GM04504 (cell line): ENCODE measurements around the gene NR4A1.
A peak's percentile ranks its signal among the peaks of the same experiment; 100 is the strongest.

Experiments
- DNase-seq: peaks from one replicate; pipeline ENCODE4 v3.0.0-alpha.2; 2012; ENCODE audit warnings: low read depth

Gene NR4A1

DNA sequence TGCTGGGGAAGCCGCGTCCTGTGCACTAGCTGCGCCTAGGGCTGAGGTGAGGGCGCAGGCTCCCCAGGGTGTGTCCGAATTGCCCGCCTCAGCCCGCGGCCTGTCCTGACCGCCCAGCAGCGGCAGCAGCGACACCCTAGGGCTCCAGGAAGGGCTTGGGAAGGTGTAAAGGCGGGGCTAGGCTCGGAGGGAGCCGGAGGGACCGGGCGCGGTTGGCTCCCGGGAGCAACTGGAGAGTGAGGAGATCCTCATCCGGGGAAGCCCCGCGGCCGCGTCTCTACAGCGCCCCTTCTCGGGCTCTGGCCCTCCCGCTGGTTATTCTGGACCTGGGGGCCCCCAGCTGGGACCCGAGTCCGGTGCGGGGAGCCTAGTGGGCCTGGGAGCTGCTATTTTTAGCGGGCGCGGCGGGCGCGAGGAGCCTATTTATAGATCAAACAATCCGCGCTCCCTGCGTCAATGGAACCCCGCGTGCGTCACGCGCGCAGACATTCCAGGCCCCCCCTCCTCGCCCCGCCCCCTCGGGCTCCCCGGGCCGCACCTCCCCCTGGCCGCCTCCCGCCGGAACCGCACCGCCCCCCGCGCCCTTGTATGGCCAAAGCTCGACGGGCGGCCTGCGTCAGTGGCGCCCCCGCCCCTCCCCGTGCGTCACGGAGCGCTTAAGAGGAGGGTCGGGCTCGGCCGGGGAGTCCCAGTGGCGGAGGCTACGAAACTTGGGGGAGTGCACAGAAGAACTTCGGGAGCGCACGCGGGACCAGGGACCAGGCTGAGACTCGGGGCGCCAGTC lies at the start of gene NR4A1:
NR4A1 (plus strand) TSS at position 685 of the 784 bp plus-strand sequence. CDS start 2,887 bp downstream, outside the sequence.
- peak; percentile 82 for DNase-seq

- DNase-seq, result no peak
Measured at GRCh38 chr12:52003016-52003550, 48.2 kb upstream of the NR4A1 start.

DNA sequence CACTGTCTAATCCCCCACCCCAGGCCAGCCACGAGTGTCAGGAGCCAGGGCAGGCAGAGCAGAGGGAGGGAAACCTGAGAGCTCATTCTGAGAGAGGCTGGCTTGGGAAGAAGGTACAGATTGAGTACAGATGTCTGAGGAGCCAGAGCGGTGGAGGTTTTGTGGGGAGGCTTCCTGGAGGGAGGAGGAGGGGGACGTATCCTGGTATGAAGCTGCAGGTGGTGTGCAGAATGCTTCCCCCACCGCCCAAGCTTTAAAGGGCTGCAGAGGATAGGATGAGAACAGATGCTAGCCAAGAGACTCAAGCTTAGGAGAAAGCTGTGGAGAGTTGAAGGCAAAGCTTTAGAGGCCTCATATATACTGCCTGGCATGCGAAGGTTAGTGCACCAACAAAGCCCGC lies 47.7 kb upstream of the NR4A1 start:
- no peak for DNase-seq

- no peak for DNase-seq
Measured at GRCh38 chr12:52004042-52004648, 47.1 kb upstream of the NR4A1 start.

DNA sequence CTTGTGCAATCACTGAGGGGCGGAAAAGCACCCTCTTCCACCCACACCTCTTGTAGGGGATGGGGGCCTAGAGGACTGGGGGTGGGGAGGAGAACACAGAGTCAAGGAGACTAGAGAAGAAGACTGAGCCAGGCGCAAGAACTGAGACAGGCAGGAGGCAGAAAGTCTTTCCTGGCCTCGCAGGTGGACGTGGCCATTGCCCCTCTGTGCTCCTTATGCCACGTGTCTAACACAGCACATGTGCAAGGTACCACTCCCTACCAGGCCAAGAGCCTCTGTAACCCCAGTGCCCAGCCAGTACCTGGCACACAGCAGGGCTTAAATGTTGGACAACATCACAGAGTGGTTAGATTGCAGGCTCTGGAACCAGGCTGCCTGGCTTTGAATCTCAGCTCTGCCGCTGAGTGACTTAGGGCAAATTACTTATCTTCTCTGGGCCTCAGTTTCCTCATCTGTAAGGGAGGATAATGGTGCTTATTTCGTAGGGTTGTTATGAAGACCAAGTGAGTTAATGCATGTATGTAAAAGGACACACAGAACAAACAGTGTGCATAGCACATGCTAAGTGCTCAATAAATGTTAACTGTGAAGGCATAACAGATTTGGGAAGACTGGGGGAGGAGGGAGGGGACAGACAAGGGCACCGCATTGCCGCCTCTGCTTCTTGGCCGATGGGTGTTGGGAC lies 45.9 kb upstream of the NR4A1 start:
- no peak for DNase-seq

DNA sequence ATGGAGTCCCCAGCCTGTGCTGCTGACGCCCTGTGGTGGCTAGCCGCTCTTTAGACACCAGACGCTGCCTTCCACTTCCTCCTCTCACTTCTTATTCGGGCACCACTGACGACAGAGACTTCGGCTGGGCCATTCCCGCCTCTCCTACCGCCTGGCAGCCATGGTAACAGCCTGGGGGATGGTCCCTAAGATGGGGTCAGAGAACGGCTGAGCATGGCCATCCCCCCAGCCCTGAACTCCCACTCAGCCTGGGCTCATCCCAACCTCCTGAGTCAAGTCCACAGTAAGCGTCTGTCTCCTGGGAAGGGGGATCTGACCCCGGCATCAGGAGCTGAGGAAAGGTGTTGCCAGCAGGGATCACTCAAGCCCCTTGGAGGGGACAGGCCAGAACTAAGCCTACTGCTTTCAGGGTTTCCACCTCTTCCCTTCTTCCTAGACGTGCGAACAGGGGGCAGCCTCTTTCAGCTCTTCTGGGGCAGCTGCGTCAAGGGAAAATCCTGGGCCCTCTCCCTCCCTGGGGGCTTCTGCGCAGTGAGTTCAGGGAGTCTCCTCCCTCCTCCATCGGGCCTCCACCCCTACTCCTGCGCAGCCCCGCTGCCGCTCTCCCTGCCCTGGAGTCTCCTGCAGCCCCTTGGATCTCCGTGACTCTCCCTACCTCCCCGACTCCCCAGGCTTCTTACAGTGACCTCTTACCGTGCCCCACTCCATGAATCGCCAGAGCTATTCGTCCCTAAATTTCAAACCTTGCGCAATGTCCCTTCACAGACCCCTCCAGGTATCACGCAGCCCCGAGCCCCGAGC lies 45.1 kb upstream of the NR4A1 start:
- DNase-seq, result no peak

DNA sequence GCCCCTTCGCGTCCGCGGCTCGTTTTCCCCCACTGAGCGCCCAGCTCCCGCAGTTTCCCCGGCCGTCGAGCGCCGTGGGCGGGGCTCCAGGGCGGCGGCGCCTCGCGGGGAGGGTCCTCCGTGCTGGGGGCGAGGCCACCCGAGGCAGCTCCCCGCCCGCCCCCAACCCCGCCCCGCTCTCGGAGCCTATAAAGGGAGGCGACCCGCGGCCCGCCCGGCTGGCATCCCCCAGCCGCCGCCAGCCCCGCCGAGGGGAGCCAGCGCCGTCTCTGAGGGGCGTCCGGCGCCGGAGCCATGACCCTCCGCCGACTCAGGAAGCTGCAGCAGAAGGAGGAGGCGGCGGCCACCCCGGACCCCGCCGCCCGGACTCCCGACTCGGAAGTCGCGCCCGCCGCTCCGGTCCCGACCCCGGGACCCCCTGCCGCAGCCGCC lies 44.5 kb upstream of the NR4A1 start, which contains the start of gene TAMALIN:
TAMALIN (plus strand) TSS at position 221 of the 432 bp plus-strand sequence; CDS start at position 295, 74 bp downstream.
- no peak for DNase-seq

GRCh38 chr12:52007158-52007921 lies 43.9 kb upstream of the NR4A1 start:
- DNase-seq, result no peak

DNA sequence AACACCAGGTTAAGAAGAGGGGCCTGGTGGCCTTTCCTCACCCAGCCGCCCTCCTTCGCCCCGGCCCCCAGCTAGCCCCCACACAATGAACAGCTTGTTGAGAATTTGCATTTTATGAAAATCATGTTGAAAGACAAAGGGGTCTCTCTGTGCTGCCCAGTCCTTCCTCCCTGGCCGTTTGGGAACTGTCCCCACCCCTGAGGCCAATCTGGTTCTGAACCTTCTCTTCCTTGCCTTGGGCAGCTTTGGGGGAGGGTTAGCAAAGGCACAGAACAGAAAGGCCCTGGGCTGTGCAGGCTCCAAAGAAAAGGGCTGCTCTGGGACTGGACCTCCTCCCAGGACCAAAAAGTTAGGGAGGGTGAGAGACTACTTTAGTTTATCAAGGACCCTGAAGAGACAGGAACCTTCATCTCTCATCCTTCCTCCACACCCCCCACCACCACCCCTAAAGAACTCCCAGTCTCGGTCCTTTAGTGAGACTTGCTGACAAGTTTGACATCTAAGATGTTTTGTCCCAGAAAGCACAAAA lies 43.2 kb upstream of the NR4A1 start:
- no peak for DNase-seq

GRCh38 chr12:52009081-52009751 lies 42.0 kb upstream of the NR4A1 start:
- DNase-seq, result no peak

DNA sequence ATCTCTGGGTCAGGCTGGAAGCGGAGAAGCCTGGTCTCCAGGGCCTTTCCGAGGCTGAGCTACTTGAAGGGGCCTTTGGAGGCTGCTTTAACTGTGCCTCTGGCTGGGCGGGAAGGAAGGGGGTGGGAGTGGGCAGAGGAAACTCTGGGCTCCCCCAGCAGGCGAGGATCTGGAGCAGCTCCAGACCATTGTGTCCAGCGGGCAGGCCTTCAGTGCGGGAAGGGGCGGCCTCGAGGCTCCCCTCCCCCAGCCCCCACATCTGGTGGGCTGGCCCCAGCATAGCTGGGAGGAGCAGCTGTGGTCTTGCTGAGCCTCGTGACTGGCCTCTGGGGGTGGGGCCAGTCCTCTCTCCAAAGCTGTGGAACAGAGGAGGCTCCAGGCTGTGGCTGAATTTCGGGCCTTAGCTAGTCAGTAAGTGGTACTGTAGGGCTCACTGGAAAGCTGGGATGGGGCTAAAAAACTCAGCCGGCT lies 41.1 kb upstream of the NR4A1 start:
- no peak for DNase-seq

GRCh38 chr12:52010692-52011601 lies 40.3 kb upstream of the NR4A1 start:
- DNase-seq, result no peak

- no peak for DNase-seq
Measured at GRCh38 chr12:52011602-52012214, 39.5 kb upstream of the NR4A1 start.

DNA sequence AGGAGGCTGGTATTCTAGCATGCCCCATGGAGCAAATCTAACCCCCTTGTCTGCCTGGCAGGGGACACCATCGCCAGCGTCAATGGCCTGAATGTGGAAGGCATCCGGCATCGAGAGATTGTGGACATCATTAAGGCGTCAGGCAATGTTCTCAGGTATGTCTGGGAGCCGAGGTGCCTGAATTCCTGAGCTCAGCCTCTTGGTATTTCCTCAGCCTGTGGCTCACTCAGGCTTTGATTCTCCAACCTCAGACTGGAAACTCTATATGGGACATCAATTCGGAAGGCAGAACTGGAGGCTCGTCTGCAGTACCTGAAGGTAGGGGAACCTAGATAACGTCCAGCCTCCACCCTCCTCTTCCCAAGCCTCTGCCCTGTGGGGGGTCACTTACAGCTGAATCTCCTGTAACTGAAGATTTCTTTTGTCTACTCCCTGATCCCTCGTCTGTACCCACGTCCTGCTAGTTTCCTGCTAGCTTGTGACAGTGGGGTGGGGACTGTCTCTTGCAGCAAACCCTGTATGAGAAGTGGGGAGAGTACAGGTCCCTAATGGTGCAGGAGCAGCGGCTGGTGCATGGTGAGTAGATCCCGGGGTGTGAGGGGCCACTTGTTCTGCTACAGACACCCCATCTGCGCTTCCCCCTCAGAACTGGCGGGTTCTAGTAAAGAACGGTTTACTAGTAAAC lies 37.5 kb upstream of the NR4A1 start:
- DNase-seq, result no peak

DNA sequence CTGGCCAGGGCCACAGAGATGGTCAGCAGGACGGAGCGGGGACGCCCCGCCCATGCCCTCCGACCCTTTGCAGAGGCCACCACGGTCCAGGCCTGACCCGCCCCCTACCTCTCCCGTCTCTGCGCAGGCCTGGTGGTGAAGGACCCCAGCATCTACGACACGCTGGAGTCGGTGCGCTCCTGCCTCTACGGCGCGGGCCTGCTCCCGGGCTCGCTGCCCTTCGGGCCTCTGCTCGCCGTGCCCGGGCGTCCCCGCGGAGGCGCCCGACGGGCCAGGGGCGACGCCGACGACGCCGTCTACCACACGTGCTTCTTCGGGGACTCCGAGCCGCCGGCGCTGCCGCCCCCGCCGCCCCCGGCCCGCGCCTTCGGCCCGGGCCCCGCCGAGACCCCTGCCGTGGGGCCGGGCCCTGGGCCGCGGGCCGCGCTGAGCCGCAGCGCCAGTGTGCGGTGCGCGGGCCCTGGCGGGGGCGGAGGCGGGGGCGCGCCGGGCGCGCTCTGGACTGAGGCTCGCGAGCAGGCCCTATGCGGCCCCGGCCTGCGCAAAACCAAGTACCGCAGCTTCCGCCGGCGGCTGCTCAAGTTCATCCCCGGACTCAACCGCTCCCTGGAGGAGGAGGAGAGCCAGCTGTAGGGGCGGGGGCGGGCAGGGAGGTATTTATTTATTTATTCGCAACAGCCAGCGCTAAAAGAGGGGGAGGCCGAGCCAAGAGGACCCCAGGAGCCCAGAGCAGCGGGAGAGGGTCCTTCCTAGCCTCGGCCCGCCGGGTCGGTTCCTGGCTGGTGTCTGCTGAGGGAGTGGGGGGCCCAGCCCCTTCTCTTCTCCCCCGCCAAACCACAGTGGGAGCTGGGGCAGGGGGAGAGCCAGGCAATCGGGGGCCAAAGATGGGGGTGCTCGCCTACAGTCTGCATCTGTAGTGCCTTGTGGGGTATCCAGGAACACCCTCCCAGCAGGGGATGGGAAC lies 36.4 kb upstream of the NR4A1 start:
- DNase-seq, result no peak

DNA sequence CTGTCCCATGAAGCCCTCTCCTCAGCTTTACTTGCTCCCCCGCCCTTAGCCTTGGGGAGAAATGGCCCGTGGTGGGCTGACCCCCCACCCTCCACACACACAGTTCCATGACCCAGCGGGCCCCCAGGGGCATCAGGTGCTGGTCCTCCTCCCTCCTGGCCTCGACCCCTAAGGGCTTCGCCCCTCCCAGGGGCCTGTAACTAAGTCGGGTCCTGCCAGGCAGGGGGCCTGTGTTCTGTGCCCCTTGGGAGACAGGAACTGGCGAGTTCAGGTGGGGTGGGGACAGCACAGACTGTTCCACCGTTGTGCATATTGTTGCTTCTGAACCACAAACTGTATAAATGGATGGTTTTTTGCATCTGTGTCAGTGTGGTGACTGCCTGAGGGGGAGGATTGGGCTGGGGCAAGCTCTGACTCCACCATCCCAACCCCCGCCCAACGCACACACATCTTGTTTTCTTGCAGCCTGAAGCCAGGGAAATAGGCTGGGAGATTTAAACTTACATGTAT lies 35.7 kb upstream of the NR4A1 start:
- no peak for DNase-seq
